GM12878 (cell line): Measurements from ENCODE around the gene ANXA5. TPM values are rescaled to one million over a fixed set of nuclear protein-coding genes. Genes with fewer than 3 reads are reported as not detected.

ENCODE experiments used
- ATAC-seq: fragments of 200-7000 bp; cut with Tn5 transposase; 3 replicates; pipeline ENCODE4 v1.9.1; 2020; ENCODE audit warnings: mild to moderate bottlenecking, moderate library complexity
- BruUV-seq: library from RNA; stranded (reverse); fragments of 400-500 nt; replicated peaks from 2 replicates; lab custom pipeline; 2021; lab: Mats Ljungman, UMichigan
- CTCF ChIA-PET: fragments of 300-600 bp; sonication (Branson Sonifier 250); formaldehyde crosslinking; extraction: SDS; loops from one replicate; lab custom pipeline; 2021; ENCODE audit warnings: inconsistent platforms; lab: Yijun Ruan, JAX
- POLR2A ChIA-PET: fragments of 350-600 bp; formaldehyde crosslinking; extraction: SDS; loops from one replicate; lab custom pipeline; 2021; ENCODE audit warnings: inconsistent platforms; lab: Charles Lee
- RAD21 ChIA-PET: fragments of 300-600 bp; sonication (Branson Sonifier 250); formaldehyde crosslinking; loops from one replicate; lab custom pipeline; 2023; ENCODE audit warnings: antibody characterized with exemption; ENCODE audit not compliant: unreplicated experiment; lab: Charles Lee
- SMC1A ChIA-PET: fragments of 300-600 bp; sonication (Branson Sonifier 250); formaldehyde crosslinking; loops from one replicate; lab custom pipeline; 2023; ENCODE audit not compliant: unreplicated experiment, uncharacterized antibody; lab: Charles Lee
- DNase-seq: peaks from one replicate; pipeline ENCODE4 v3.0.0-alpha.2; 2011; ENCODE audit warnings: low read depth, low spot score
- FAIRE-seq: peaks from 3 replicates; lab custom pipeline; 2011; peaks lifted over from hg19 to GRCh38; lab: Jason Lieb, UNC
- H2AFZ ChIP-seq: 2 replicates; pipeline ENCODE4 v1.6.0; 2011; ENCODE audit warnings: low read depth, low read length, control low read depth; ENCODE audit not compliant: control insufficient read depth
- H3K27ac ChIP-seq: 2 replicates; pipeline ENCODE4 v1.5.1; 2011; ENCODE audit warnings: control low read depth; ENCODE audit not compliant: control insufficient read depth, insufficient read depth
- H3K27me3 ChIP-seq, 2 experiments: replicated peaks in 1 of 2; 2 replicates each; pipeline versions ENCODE4 v1.6.0 to v1.6.1; 2011; ENCODE audit warnings: low read length in 1 of 2; ENCODE audit not compliant: control insufficient read depth in 2 of 2, insufficient read depth in 2 of 2
- H3K36me3 ChIP-seq, 2 experiments: 2 replicates each; pipeline ENCODE4 v1.5.1; 2011; ENCODE audit warnings: low read length in 1 of 2; ENCODE audit not compliant: control insufficient read depth in 2 of 2, insufficient read depth in 2 of 2
- H3K4me1 ChIP-seq: 2 replicates; pipeline ENCODE4 v1.6.1; 2011; ENCODE audit warnings: mild to moderate bottlenecking, low read length, moderate library complexity, mixed read lengths; ENCODE audit not compliant: control insufficient read depth, insufficient read depth
- H3K4me2 ChIP-seq: 2 replicates; pipeline ENCODE4 v1.6.0; 2011; ENCODE audit warnings: control low read depth; ENCODE audit not compliant: control insufficient read depth, insufficient read depth
- H3K4me3 ChIP-seq: fragments of 200-600 bp; sonication (generic); 2 replicates; pipeline ENCODE4 v1.5.1; 2016
- H3K79me2 ChIP-seq: 2 replicates; pipeline ENCODE4 v1.6.0; 2011; ENCODE audit warnings: low read length; ENCODE audit not compliant: control insufficient read depth, insufficient read depth
- H3K9ac ChIP-seq: 2 replicates; pipeline ENCODE4 v1.8.0; 2011; ENCODE audit warnings: low read length, control low read depth, mixed read lengths; ENCODE audit not compliant: control insufficient read depth, insufficient read depth
- H3K9me3 ChIP-seq: replicated peaks from 3 replicates; pipeline ENCODE4 v1.5.1; 2011; ENCODE audit warnings: mild to moderate bottlenecking, low read length; ENCODE audit not compliant: control insufficient read depth, insufficient read depth
- H4K20me1 ChIP-seq: 2 replicates; pipeline ENCODE4 v1.6.0; 2011; ENCODE audit not compliant: control insufficient read depth, insufficient read depth
- CREB1 ChIP-seq: IDR thresholded peaks from 2 replicates; pipeline ENCODE4 v1.6.1; 2012; ENCODE audit warnings: low read depth, mild to moderate bottlenecking, inconsistent platforms
- DPF2 ChIP-seq: fragments of 450-650 bp; IDR thresholded peaks from 2 replicates; pipeline ENCODE4 v1.6.1; 2017; ENCODE audit warnings: mild to moderate bottlenecking
- ETV6 ChIP-seq, 2 experiments: fragments of 450-650 bp in 1 of 2; IDR thresholded peaks in 1 of 2; conservative IDR thresholded peaks in 1 of 2; 2 replicates each; pipeline ENCODE4 v1.6.1; 2014; ENCODE audit warnings: antibody characterized with exemption in 1 of 2, borderline replicate concordance in 1 of 2, low read depth in 1 of 2, mild to moderate bottlenecking in 1 of 2, moderate library complexity in 1 of 2
- GATAD2B ChIP-seq: fragments of 450-650 bp; conservative IDR thresholded peaks from 2 replicates; pipeline ENCODE4 v1.6.1; 2017; ENCODE audit warnings: low read depth, mild to moderate bottlenecking, moderate library complexity
- MYC ChIP-seq: IDR thresholded peaks from 2 replicates; pipeline ENCODE4 v1.6.1; 2011; ENCODE audit warnings: mild to moderate bottlenecking, low read length, moderate library complexity, inconsistent platforms; ENCODE audit not compliant: insufficient read depth, insufficient replicate concordance, insufficient read length, severe bottlenecking
- NFXL1 ChIP-seq: fragments of 450-650 bp; IDR thresholded peaks from 2 replicates; pipeline ENCODE4 v1.6.1; 2017; ENCODE audit warnings: antibody characterized with exemption, mild to moderate bottlenecking, borderline replicate concordance
- NRF1 ChIP-seq: conservative IDR thresholded peaks from 2 replicates; pipeline ENCODE4 v1.6.1; 2011; ENCODE audit warnings: mild to moderate bottlenecking, low read depth, low read length, improper control_type of control experiment
- PBX3 ChIP-seq: IDR thresholded peaks from 2 replicates; pipeline ENCODE4 v1.6.1; 2011; ENCODE audit warnings: mild to moderate bottlenecking, low read depth, low read length, moderate library complexity; ENCODE audit not compliant: insufficient replicate concordance
- RAD21 ChIP-seq: IDR thresholded peaks from 2 replicates; pipeline ENCODE4 v1.6.1; 2011; ENCODE audit warnings: mild to moderate bottlenecking, low read depth, low read length, moderate library complexity; ENCODE audit not compliant: insufficient read depth
- RB1 ChIP-seq: fragments of 450-650 bp; formaldehyde crosslinking; IDR thresholded peaks from 2 replicates; pipeline ENCODE4 v1.6.1; 2017; ENCODE audit warnings: mild to moderate bottlenecking, borderline replicate concordance
- SMARCA5 ChIP-seq: fragments of 450-650 bp; IDR thresholded peaks from 2 replicates; pipeline ENCODE4 v1.6.1; 2017; ENCODE audit warnings: mild to moderate bottlenecking
- SPI1 ChIP-seq: IDR thresholded peaks from 2 replicates; pipeline ENCODE4 v1.6.1; 2011; ENCODE audit warnings: low read depth, mild to moderate bottlenecking, low read length, moderate library complexity, borderline replicate concordance; ENCODE audit not compliant: insufficient read depth
- STAT1 ChIP-seq: fragments of 450-650 bp; conservative IDR thresholded peaks from 2 replicates; pipeline ENCODE4 v1.6.1; 2014; ENCODE audit warnings: antibody characterized with exemption, mild to moderate bottlenecking
- STAT3 ChIP-seq: IDR thresholded peaks from 2 replicates; pipeline ENCODE4 v1.6.1; 2011; ENCODE audit warnings: low read depth, low read length, improper control_type of control experiment
- ZBED1 ChIP-seq: IDR thresholded peaks from 2 replicates; pipeline ENCODE4 v1.6.1; 2016; ENCODE audit warnings: borderline replicate concordance
- WGBS: methylation state at CpG from one replicate; pipeline ENCODE4 v1.1.6; 2016; ENCODE audit warnings: low lambda C conversion rate; ENCODE audit not compliant: insufficient replicate concordance, insufficient coverage; ENCODE audit errors: missing lambda C conversion rate; 5-methylcytosine and 5-hydroxymethylcytosine counted together
- in situ Hi-C: fragments of 300-500 bp; cut with MboI; formaldehyde crosslinking; loops from 9 replicates; pipeline ENCODE4 v1.14.3; 2018; ENCODE audit warnings: mixed read lengths
- intact Hi-C: fragments of 100-400 bp; cut with micrococcal nuclease; formaldehyde crosslinking; loops from one replicate; pipeline ENCODE4 v1.14.2; 2022; ENCODE audit not compliant: unreplicated experiment
- polyA plus RNA-seq, 11 experiments: library from polyadenylated mRNA; depleted of rRNA in 4 of 11; unstranded in 6 of 11; stranded (reverse) in 5 of 11; fragments of >200 nt; fragmentation: Nextera tagmentation in 4 of 11; fragmentation: Illumina TruSeq in 1 of 11; extraction: Ambion mirVana in 4 of 11; extraction: Trizol in 1 of 11; gene quantifications; 1 replicate in 1 of 11; 2 replicates in 10 of 11; pipeline versions ENCODE4 v1.2.1 to v1.2.3, GENCODE V29; 2011 to 2016; ENCODE audit warnings: inconsistent platforms in 2 of 11, missing spikeins in 2 of 11, low read depth in 1 of 11
- total RNA-seq, 4 experiments: library from RNA; depleted of rRNA in 3 of 4; stranded (reverse); fragments of >200 nt in 3 of 4; fragmentation: Illumina TruSeq in 1 of 4; extraction: Trizol in 1 of 4; gene quantifications; 2 replicates each; pipeline versions ENCODE4 v1.2.1 to v1.2.3, GENCODE V29; 2013 to 2021
- TF ChIP-seq, protein P1 (sequence below): fragments of 450-650 bp; conservative IDR thresholded peaks from 2 replicates; pipeline ENCODE4 v1.6.1; 2017; ENCODE audit warnings: mild to moderate bottlenecking, moderate library complexity
- TF ChIP-seq, protein P2 (sequence below): fragments of 450-650 bp; formaldehyde crosslinking; IDR thresholded peaks from 2 replicates; pipeline ENCODE4 v1.4.0; 2020; ENCODE audit warnings: mild to moderate bottlenecking, moderate library complexity

The ANXA5 gene
- total and polyA plus RNA-seq, 10 of the 15 experiments (the other 5 are each of a cell fraction or from before 2014, with no cell fraction given) = 101 to 249 (median 169) TPM

GRCh38 chr4:121690001-121690400 lies 6.8 kb downstream of the ANXA5 start (continued):
- TF ChIP-seq, protein P1, sequence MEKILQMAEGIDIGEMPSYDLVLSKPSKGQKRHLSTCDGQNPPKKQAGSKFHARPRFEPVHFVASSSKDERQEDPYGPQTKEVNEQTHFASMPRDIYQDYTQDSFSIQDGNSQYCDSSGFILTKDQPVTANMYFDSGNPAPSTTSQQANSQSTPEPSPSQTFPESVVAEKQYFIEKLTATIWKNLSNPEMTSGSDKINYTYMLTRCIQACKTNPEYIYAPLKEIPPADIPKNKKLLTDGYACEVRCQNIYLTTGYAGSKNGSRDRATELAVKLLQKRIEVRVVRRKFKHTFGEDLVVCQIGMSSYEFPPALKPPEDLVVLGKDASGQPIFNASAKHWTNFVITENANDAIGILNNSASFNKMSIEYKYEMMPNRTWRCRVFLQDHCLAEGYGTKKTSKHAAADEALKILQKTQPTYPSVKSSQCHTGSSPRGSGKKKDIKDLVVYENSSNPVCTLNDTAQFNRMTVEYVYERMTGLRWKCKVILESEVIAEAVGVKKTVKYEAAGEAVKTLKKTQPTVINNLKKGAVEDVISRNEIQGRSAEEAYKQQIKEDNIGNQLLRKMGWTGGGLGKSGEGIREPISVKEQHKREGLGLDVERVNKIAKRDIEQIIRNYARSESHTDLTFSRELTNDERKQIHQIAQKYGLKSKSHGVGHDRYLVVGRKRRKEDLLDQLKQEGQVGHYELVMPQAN = no peak
- no peak for TF ChIP-seq RB1
- TF ChIP-seq, all 136 proteins: peak for 0

DNA sequence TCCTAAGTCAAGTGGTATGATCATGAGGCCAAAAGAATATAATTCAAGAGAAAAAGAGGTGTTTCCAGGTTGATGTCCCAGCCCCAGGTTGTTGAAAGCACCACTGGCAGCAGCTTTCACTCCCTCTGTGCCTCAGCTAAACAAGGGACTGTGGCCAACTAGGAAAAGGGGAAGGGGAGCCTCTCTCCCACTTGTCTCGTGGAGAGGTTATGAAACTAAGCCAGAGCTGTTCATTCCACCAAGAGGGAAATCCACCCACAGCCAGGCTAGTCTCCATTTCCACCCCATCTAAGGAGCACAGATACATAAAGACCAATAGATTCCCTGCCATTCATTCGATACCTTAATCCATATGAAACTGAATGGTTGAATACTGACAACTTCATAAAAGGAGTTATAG lies 8.1 kb downstream of the ANXA5 start:
- DNase-seq (no peak), FAIRE-seq (no peak), ATAC-seq (no peak)
- WGBS = 98% methylated on average over 2 of the region's 2 CpGs
- H3K4me1 ChIP-seq = no peaks in the 10 kb centered on the region; the same call in 1 of the 2 replicates
- H3K79me2 ChIP-seq = peaks cover 18% of the 10 kb centered on the region
- H3K36me3 ChIP-seq = peaks cover 5 to 7% of the 10 kb centered on the region in 2 experiments
- H3K27me3 ChIP-seq = no peaks in the 10 kb centered on the region
- H3K4me3 ChIP-seq = no peak overlapping the region
- intact Hi-C loops = no loop called here
- no peak overlapping the region for H2AFZ ChIP-seq
- POLR2A ChIA-PET = no interaction called here
- H4K20me1 ChIP-seq = peaks cover 4% of the 10 kb centered on the region; the same call in 1 of the 2 replicates
- CTCF ChIA-PET = no interaction called here
- no peak overlapping the region for H3K9ac ChIP-seq
- no peaks in the 10 kb centered on the region for H3K9me3 ChIP-seq
- RAD21 ChIA-PET = no interaction called here
- H3K27ac ChIP-seq = no peak overlapping the region
- no peak overlapping the region for H3K4me2 ChIP-seq
- in situ Hi-C loops = no loop called here
- no TSS peak for BruUV-seq
- SMC1A ChIA-PET = interaction anchor here (1.0 to 1.1 kb wide), 2 partner anchors 18 to 39 kb away, joined by 3 read pairs; no protein-coding TSS in a partner anchor
- TF ChIP-seq STAT3 (no peak), SMARCA5 (no peak), ZBED1 (no peak), STAT1 (no peak), NRF1 (no peak), GATAD2B (no peak), PBX3 (no peak), MYC (no peak), RAD21 (no peak), SPI1 (no peak), DPF2 (no peak), CREB1 (no peak), NFXL1 (no peak), ETV6 (conservative IDR thresholded peaks at IDR 0.05 in 1 of 2, IDR thresholded peaks at IDR 0.05 in 1 of 2; ENCODE audit: borderline replicate concordance in 1 of 2, low read depth in 1 of 2) (no peak)
- TF ChIP-seq, protein P2, sequence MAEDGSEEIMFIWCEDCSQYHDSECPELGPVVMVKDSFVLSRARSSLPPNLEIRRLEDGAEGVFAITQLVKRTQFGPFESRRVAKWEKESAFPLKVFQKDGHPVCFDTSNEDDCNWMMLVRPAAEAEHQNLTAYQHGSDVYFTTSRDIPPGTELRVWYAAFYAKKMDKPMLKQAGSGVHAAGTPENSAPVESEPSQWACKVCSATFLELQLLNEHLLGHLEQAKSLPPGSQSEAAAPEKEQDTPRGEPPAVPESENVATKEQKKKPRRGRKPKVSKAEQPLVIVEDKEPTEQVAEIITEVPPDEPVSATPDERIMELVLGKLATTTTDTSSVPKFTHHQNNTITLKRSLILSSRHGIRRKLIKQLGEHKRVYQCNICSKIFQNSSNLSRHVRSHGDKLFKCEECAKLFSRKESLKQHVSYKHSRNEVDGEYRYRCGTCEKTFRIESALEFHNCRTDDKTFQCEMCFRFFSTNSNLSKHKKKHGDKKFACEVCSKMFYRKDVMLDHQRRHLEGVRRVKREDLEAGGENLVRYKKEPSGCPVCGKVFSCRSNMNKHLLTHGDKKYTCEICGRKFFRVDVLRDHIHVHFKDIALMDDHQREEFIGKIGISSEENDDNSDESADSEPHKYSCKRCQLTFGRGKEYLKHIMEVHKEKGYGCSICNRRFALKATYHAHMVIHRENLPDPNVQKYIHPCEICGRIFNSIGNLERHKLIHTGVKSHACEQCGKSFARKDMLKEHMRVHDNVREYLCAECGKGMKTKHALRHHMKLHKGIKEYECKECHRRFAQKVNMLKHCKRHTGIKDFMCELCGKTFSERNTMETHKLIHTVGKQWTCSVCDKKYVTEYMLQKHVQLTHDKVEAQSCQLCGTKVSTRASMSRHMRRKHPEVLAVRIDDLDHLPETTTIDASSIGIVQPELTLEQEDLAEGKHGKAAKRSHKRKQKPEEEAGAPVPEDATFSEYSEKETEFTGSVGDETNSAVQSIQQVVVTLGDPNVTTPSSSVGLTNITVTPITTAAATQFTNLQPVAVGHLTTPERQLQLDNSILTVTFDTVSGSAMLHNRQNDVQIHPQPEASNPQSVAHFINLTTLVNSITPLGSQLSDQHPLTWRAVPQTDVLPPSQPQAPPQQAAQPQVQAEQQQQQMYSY (CRISPR knock-in tag) = no peak
